MM.1S (cell line): Measurements from ENCODE around the gene KREMEN2.

Experiments used
- DNase-seq: peaks from one replicate; pipeline ENCODE4 v3.0.0-alpha.2; 2015
- H2AFZ ChIP-seq: fragments of 300-600 bp; sonication (generic); 2 replicates; pipeline ENCODE4 v1.6.0; 2016; ENCODE audit warnings: antibody characterized with exemption, low read length
- H3F3A ChIP-seq: fragments of 300-600 bp; sonication (generic); 2 replicates; pipeline ENCODE4 v1.6.1; 2016; ENCODE audit warnings: mild to moderate bottlenecking, antibody characterized with exemption, low read length, moderate library complexity, mixed read lengths; ENCODE audit not compliant: insufficient read depth
- H3K27ac ChIP-seq: fragments of 300-600 bp; sonication (generic); 2 replicates; pipeline ENCODE4 v1.5.1; 2016; ENCODE audit warnings: mild to moderate bottlenecking, low read length
- H3K27me3 ChIP-seq: fragments of 300-600 bp; sonication (generic); replicated peaks from 2 replicates; pipeline ENCODE4 v1.6.0; 2016; ENCODE audit warnings: low read length; ENCODE audit not compliant: insufficient read depth
- H3K36me3 ChIP-seq: fragments of 300-600 bp; sonication (generic); replicated peaks from 2 replicates; pipeline ENCODE4 v1.6.1; 2016; ENCODE audit warnings: mild to moderate bottlenecking, low read length, mixed read lengths; ENCODE audit not compliant: insufficient read depth
- H3K4me1 ChIP-seq: fragments of 300-600 bp; sonication (generic); 2 replicates; pipeline ENCODE4 v1.6.1; 2016; ENCODE audit warnings: low read length, mixed read lengths
- H3K4me2 ChIP-seq: fragments of 300-600 bp; sonication (generic); 2 replicates; pipeline ENCODE4 v1.6.0; 2016; ENCODE audit warnings: low read depth, low read length
- H3K4me3 ChIP-seq: fragments of 300-600 bp; sonication (generic); 2 replicates; pipeline ENCODE4 v1.5.1; 2016; ENCODE audit warnings: low read length, mixed read lengths
- H3K79me2 ChIP-seq: fragments of 300-600 bp; sonication (generic); 2 replicates; pipeline ENCODE4 v1.6.1; 2016; ENCODE audit warnings: mixed run types, low read length, mixed read lengths
- H3K9ac ChIP-seq: fragments of 300-600 bp; sonication (generic); 2 replicates; pipeline ENCODE4 v1.6.1; 2016; ENCODE audit warnings: low read length, mixed read lengths
- H3K9me2 ChIP-seq: fragments of 300-600 bp; sonication (generic); replicated peaks from 2 replicates; pipeline ENCODE4 v1.6.1; 2016; ENCODE audit warnings: mild to moderate bottlenecking, low read length, mixed read lengths; ENCODE audit not compliant: insufficient read depth
- H3K9me3 ChIP-seq: fragments of 300-600 bp; sonication (generic); replicated peaks from 2 replicates; pipeline ENCODE4 v1.6.1; 2016; ENCODE audit warnings: mild to moderate bottlenecking, low read length, mixed read lengths; ENCODE audit not compliant: insufficient read depth
- H4K20me1 ChIP-seq: fragments of 300-600 bp; sonication (generic); 2 replicates; pipeline ENCODE4 v1.6.1; 2016; ENCODE audit warnings: mild to moderate bottlenecking, low read length, moderate library complexity, mixed read lengths; ENCODE audit not compliant: insufficient read depth
- EZH2 ChIP-seq: fragments of 300-600 bp; sonication (generic); optimal IDR thresholded peaks from 2 replicates; pipeline ENCODE3; 2017; ENCODE audit warnings: low read depth, mild to moderate bottlenecking, antibody characterized with exemption, low read length, mixed read lengths
- EZH2phosphoT487 ChIP-seq: fragments of 300-600 bp; sonication (generic); IDR thresholded peaks from 2 replicates; pipeline ENCODE4 v1.6.1; 2018; ENCODE audit warnings: antibody characterized with exemption, low read length
- TF ChIP-seq, protein P1 (sequence below): fragments of 300-600 bp; sonication (generic); IDR thresholded peaks from 2 replicates; pipeline ENCODE4 v1.5.1; 2016; ENCODE audit warnings: antibody characterized with exemption, low read length, mixed read lengths

The KREMEN2 gene

DNA sequence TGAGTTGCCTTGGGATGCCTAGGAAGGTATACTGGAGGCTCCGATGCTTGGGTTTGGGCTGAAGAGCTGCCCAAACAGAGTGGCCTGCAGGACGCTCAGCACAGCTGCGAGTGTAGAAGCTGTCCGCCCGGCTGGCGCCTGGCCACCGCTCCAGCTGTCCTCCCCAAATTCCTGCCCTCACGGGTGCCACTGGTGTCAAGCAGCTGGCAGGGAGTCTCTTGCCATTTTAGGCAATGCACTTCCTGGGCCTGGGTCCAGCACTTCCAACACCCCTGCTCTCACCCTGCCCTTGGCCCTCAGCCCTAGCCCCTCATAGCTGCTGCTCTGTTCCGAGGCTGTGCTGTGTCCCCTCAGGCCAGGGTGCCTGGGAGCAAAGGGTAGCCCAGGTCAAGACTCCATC is 21.4 kb downstream of the KREMEN2 start:
- H3F3A ChIP-seq, result 0 out of 2 replicates have a peak, but pooled peaks cover 2% of the 10 kb centered on the region
- DNase-seq, result no peak
- no peak overlapping the region for H2AFZ ChIP-seq
- no peak overlapping the region for H3K9ac ChIP-seq
- H3K9me2 ChIP-seq, result no peaks in the 10 kb centered on the region
- no peak overlapping the region for H3K27ac ChIP-seq
- no peak overlapping the region for H3K4me2 ChIP-seq
- no peaks in the 10 kb centered on the region for H4K20me1 ChIP-seq
- no peaks in the 10 kb centered on the region for H3K36me3 ChIP-seq
- H3K9me3 ChIP-seq, result no peaks in the 10 kb centered on the region
- peaks cover 66% of the 10 kb centered on the region for H3K27me3 ChIP-seq
- no peaks in the 10 kb centered on the region for H3K79me2 ChIP-seq
- TF ChIP-seq EZH2, result no peak
- TF ChIP-seq EZH2phosphoT487, result no peak
- TF ChIP-seq, protein P1, sequence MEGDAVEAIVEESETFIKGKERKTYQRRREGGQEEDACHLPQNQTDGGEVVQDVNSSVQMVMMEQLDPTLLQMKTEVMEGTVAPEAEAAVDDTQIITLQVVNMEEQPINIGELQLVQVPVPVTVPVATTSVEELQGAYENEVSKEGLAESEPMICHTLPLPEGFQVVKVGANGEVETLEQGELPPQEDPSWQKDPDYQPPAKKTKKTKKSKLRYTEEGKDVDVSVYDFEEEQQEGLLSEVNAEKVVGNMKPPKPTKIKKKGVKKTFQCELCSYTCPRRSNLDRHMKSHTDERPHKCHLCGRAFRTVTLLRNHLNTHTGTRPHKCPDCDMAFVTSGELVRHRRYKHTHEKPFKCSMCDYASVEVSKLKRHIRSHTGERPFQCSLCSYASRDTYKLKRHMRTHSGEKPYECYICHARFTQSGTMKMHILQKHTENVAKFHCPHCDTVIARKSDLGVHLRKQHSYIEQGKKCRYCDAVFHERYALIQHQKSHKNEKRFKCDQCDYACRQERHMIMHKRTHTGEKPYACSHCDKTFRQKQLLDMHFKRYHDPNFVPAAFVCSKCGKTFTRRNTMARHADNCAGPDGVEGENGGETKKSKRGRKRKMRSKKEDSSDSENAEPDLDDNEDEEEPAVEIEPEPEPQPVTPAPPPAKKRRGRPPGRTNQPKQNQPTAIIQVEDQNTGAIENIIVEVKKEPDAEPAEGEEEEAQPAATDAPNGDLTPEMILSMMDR, result no peak
- H3K4me1 ChIP-seq, result peaks cover 5% of the 10 kb centered on the region; the same call in 1 of the 2 replicates
- H3K4me3 ChIP-seq, result no peak overlapping the region

DNA sequence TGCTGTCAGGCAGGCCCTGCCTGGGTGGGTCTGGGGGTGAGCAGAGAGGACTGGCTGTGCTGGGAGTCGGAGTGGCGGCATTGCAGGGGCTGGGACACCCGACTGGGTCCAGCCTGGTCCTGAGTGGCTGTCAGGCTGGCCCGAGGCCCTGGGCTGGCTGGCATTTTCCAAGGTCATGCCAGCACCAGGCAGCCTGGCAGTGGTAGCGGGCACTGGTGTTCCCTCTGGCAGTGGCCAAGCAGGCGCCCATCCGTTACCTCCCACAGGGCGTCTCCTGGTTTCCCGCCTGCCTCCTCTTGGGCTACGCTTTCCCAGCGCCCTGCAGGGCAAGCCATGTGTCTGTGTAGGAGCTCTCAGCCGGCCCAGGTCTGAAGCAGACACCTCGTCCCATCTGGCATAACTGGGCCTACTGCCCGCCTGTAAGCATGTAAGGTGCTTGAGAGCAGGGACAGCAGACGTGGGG is 21.8 kb downstream of the KREMEN2 start:
- TF ChIP-seq EZH2phosphoT487, result no peak
- TF ChIP-seq, protein P1, result no peak
- TF ChIP-seq EZH2, result no peak
- peaks cover 5% of the 10 kb centered on the region; the same call in 1 of the 2 replicates for H3K4me1 ChIP-seq
- no peak overlapping the region for H2AFZ ChIP-seq
- peaks cover 71% of the 10 kb centered on the region for H3K27me3 ChIP-seq
- no peaks in the 10 kb centered on the region for H3K79me2 ChIP-seq
- no peaks in the 10 kb centered on the region for H4K20me1 ChIP-seq
- no peak for DNase-seq
- H3K4me2 ChIP-seq, result no peak overlapping the region
- no peak overlapping the region for H3K27ac ChIP-seq
- H3K9me3 ChIP-seq, result no peaks in the 10 kb centered on the region
- 0 out of 2 replicates have a peak, but pooled peaks cover 2% of the 10 kb centered on the region for H3F3A ChIP-seq
- H3K9ac ChIP-seq, result no peak overlapping the region
- H3K9me2 ChIP-seq, result no peaks in the 10 kb centered on the region
- H3K4me3 ChIP-seq, result no peak overlapping the region
- H3K36me3 ChIP-seq, result no peaks in the 10 kb centered on the region

DNA sequence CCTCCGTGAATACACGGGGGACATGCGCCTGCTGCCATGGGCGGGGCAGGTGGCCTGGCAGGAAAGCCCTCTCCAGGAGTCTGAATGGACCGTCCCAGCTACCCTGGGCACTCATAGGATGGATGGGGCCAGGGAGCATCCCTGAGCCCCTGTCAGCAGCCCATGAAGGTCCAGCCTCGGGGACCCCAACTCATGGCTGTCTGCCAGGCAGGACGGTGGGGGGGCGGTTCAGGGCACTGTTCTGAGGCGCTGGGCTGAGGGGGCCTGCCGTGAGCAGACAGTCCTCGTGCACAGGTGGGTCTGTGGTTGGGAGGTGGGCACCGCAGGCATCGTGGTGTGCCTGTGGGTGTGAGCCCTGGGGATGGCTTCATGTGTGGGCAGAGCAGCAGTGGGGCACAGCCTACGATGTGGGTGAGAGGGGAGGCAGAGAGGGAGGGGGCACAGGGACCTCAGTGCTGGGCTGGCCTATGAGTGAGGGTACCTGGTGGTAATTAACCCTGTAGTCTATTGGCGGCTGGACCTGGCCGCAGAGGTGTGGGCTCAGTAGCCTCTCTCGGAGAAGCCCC is 22.6 kb downstream of the KREMEN2 start:
- no peaks in the 10 kb centered on the region for H3K36me3 ChIP-seq
- DNase-seq, result no peak
- H3K79me2 ChIP-seq, result no peaks in the 10 kb centered on the region
- 0 out of 2 replicates have a peak, but pooled peaks cover 2% of the 10 kb centered on the region for H3F3A ChIP-seq
- no peaks in the 10 kb centered on the region for H4K20me1 ChIP-seq
- H3K9ac ChIP-seq, result no peak overlapping the region
- H3K27me3 ChIP-seq, result peaks cover 78% of the 10 kb centered on the region
- H3K9me2 ChIP-seq, result no peaks in the 10 kb centered on the region
- H3K4me1 ChIP-seq, result peaks cover 5% of the 10 kb centered on the region; the same call in 1 of the 2 replicates
- no peak overlapping the region for H3K27ac ChIP-seq
- H3K4me2 ChIP-seq, result no peak overlapping the region
- TF ChIP-seq, protein P1, result no peak
- TF ChIP-seq EZH2, result no peak
- TF ChIP-seq EZH2phosphoT487, result no peak
- H2AFZ ChIP-seq, result no peak overlapping the region
- H3K4me3 ChIP-seq, result no peak overlapping the region
- no peaks in the 10 kb centered on the region for H3K9me3 ChIP-seq
